Kidney capillary endothelial cell (primary cell): ENCODE data around the gene TTYH3.
"Not testable (repeated sequence)": the region's sequence is repeated elsewhere in the genome, so short reads cannot be mapped to it uniquely, and the experiment has no call there.

Experiments used
- DNase-seq: peaks from one replicate; pipeline ENCODE4 v3.0.0-alpha.2; 2018; ENCODE audit warnings: low spot score

The TTYH3 gene

GRCh38 chr7:2631946-2632732, at the start of gene TTYH3:
Gene TTYH3, plus strand, starts transcription at chr7:2631986. Its CDS starts 170 bp downstream, at chr7:2632156.
- no peak for DNase-seq

- DNase-seq: no peak
Measured at GRCh38 chr7:2582006-2582735, 49.6 kb upstream of the TTYH3 start.

GRCh38 chr7:2583798-2584580, 47.8 kb upstream of the TTYH3 start:
- no peak for DNase-seq

GRCh38 chr7:2585446-2585845, 46.3 kb upstream of the TTYH3 start:
- DNase-seq: no peak

- no peak for DNase-seq
Measured at GRCh38 chr7:2586326-2587020, 45.3 kb upstream of the TTYH3 start.

DNA sequence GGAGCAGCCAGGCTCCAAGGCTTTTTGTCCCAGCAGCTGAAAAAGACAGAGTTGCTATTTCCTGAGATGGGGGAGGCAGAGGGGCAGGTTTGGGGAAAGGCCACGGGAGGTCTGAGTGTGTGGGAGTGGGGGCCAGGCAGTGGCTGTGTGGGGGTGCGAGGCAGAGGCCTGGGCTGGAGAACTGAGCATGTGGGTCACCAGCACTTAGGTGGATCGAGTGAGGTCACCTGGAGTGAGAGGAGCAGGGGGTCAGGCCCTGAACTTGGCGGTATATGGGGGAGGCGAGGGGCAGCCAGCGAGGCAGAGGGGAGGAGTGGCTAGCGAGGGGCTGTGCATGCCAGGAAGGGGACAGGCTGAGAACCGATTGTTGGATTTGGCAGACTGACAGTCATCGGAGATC, 44.7 kb upstream of the TTYH3 start:
- DNase-seq: no peak

GRCh38 chr7:2587778-2588177, 44.0 kb upstream of the TTYH3 start:
- DNase-seq: no peak

DNA sequence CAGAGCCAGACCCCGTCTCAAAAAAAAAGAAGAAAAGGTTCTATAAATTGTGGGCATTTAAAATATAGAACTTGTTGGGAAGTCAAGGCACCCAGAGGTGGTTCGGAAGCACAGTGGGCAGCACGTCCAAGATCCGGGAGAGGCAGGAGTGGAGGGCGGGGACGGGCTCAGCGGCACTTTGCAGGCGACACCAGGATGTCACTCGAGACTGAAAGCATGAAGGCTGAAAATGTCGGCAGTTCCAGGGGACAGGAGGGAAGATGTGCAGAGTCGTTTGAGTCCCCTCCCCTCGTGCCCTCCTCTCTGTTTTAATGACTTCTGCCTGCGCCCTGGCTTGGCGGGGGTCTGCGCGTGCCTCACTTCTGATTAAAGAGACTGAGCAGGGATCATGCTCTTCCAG, 42.4 kb upstream of the TTYH3 start:
- DNase-seq: no peak

- DNase-seq: not testable (repeated sequence)
Measured at GRCh38 chr7:2589941-2590340, 41.8 kb upstream of the TTYH3 start.

DNA sequence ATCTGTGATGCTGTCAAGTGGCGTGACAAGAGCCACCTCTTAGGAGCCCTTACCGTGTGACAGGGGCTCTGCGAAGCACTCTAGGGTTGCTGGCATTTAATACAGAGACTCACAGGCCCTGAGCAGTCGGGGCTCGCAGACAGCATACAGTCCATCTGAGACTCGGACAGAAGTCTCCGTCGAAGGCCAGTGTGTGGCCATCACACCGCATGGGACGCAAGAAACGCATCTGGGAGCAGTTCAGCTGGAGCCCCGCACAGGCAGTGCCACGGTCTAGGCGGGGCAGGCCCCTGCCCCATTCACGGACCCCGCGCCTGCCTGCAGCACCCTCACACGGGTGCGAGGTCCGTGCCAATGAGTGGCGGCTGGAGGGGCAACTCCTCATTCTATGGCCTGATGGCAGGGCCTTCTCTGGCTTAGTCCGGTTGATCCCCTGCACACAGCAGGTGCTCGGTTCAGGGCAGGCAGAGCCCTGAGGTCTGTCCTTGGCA, 39.4 kb upstream of the TTYH3 start:
- no peak for DNase-seq

GRCh38 chr7:2593036-2593727, 38.6 kb upstream of the TTYH3 start:
- no peak for DNase-seq

DNA sequence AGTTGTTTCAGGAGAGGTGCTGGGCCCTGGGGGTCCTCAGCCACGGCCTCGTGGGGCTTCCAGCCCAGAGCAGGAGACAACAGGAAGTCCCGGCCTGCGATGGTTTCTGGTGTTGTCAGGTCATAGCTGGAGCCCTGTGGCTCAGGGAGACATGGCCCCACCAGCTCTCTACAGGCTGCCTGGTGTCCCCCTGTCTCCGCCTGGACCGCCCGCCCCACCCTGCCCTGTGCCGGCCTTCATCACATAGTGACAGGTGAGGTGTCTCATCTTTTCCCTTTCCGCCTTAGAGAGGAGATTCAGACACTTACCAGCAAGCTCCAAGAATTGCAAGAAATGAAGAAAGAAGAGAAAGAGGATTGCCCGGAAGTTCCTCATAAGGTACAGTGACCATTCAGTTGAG, 37.2 kb upstream of the TTYH3 start:
- DNase-seq: no peak

- no peak for DNase-seq
Measured at GRCh38 chr7:2595258-2595860, 36.4 kb upstream of the TTYH3 start.

GRCh38 chr7:2596464-2597272, 35.1 kb upstream of the TTYH3 start:
- no peak for DNase-seq

- DNase-seq: no peak
Measured at GRCh38 chr7:2597273-2597640, 34.5 kb upstream of the TTYH3 start.

GRCh38 chr7:2598154-2598823, 33.5 kb upstream of the TTYH3 start:
- peak; percentile 42 for DNase-seq

DNA sequence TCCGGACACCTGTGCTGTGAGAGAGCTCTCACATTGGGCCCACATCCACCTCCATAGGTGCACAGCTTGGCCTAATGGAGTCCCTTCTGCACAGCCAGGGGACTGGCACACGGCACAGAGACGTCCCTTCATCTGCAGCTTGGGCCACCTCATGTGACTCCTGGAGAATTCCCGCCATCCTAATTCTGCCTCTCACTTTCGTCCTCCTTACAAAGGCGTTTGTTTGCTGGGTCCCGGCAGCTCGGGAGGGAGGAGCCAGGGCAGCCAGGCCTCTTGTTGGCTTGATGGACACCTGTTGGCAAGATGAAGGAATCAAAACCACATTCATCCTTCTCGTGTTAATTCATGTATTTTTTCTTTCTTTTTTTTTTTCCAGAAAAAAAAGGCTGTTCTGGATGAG, 30.7 kb upstream of the TTYH3 start:
- no peak for DNase-seq

- DNase-seq: no peak
Measured at GRCh38 chr7:2601907-2602306, 29.9 kb upstream of the TTYH3 start.

DNA sequence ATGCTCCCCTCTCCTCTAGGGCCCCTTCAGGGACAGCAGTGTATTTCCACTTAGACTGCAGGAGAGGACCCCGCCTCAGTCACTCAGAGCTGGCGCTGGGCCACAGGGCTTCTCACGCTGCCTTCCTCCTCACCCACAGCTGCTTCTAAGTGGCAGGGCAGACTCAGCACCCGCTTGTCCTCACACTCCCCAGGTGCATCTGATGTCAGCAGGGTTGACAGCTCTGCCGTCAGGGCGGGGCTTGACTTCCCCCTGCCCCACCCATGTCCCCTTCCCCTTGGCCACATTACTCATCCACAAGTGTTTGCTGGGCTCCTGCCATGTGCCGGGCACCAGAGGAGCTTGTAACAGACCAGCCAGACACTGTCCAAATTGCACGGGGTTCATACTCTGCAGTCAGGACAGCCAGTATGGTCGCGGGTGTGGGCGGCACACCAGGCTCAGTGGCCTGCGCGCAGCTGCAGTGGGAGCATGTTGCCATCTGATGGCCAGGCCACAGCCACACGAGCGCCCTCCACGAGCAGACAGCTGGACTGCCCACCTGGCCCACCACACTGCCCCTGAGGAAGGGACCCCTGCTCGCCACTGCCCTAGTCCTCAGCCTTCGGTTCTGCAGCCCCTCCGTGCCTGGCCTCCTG, 29.3 kb upstream of the TTYH3 start:
- DNase-seq: no peak
